Measurements from ENCODE around the gene HS6ST1. TPM values are rescaled to one million over a fixed set of nuclear protein-coding genes. Genes with fewer than 3 reads are reported as not detected.

HS6ST1 gene
- total RNA-seq, 1 donor from 2014 or later: 68.5 TPM

DNA sequence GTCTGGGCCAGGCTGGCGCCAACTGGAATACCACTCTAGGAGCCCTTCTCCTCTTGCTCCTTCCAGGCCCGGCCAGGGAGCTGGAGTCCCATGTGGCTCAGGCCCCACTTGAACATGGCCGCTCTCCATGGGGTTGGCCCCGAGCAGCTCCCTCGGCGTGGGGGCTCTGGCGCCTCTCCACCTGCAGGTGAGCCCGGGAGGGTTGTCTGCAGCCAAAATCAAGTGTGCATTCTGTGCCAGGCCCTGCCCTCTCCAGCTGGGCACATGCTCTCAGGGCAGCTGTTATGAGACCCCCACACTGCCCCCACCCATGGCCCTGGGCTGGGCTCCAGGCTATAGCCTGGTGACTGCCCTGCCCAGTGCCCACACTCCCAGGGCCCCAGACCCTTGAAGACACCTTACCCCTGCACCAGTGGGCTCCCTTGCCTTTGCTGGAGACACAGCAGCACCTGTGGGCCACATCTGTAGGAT, 45.8 kb upstream of the HS6ST1 start:
- TF ChIP-seq CTCF (IDR thresholded peaks at IDR 0.05) (no peak), POLR2A (IDR thresholded peaks at IDR 0.05) (no peak), POLR2AphosphoS5 (IDR thresholded peaks at IDR 0.05; ENCODE audit: insufficient read depth in 1 of 2, low read depth in 1 of 2) (no peak)
- Histone ChIP-seq H3K4me3 (no peak overlapping the region), H3K4me1 (peaks cover 28% of the 10 kb centered on the region), H3K27ac (no peak overlapping the region), H3K36me3 (no peaks in the 10 kb centered on the region), H3K9me3 (no peaks in the 10 kb centered on the region), H3K27me3 (no peaks in the 10 kb centered on the region)
- DNase-seq (ENCODE audit: extremely low spot score in 2 of 2): no peak
- intact Hi-C loops (cut with DNase I): no loop called here

- no peak for DNase-seq (ENCODE audit: extremely low spot score in 2 of 2)
- intact Hi-C loops (cut with DNase I): no loop called here
Measured at GRCh38 chr2:128363934-128364361, 45.3 kb upstream of the HS6ST1 start.

DNA sequence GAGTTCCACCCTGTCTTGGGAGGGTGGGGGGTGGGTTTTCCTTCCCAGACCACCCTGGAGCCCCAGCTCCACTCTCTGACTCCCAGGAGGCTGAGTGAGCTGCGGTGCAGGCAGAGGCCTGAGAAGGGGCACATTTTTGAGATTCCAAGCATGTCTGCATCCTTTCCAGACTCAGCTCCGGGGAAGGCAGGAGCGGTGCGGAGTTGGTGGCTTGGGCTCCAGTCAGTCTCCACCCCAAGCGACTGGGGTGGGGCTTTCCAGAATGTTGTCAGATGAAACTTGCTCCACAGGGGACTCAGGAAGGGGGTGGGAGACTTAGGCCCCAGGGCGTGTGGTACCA, 44.2 kb upstream of the HS6ST1 start:
- Histone ChIP-seq H3K27me3 (no peaks in the 10 kb centered on the region), H3K4me1 (peaks cover 15% of the 10 kb centered on the region), H3K27ac (peak overlapping the region; percentile 13), H3K9me3 (no peaks in the 10 kb centered on the region), H3K4me3 (no peak overlapping the region), H3K36me3 (no peaks in the 10 kb centered on the region)
- peak in 1 of 2 donors; percentile 23 for TF ChIP-seq POLR2AphosphoS5 (IDR thresholded peaks at IDR 0.05; ENCODE audit: insufficient read depth in 1 of 2, low read depth in 1 of 2)
- TF ChIP-seq CTCF (IDR thresholded peaks at IDR 0.05): no peak
- no peak for TF ChIP-seq POLR2A (IDR thresholded peaks at IDR 0.05)
- intact Hi-C loops (cut with DNase I): no loop called here
- no peak for DNase-seq (ENCODE audit: extremely low spot score in 2 of 2)

More at GRCh38 chr2:128363934-128364361, 45.3 kb upstream of the HS6ST1 start:
- Histone ChIP-seq H3K9me3 (no peaks in the 10 kb centered on the region), H3K27me3 (no peaks in the 10 kb centered on the region), H3K4me3 (no peak overlapping the region), H3K27ac (no peak overlapping the region), H3K4me1 (peaks cover 23% of the 10 kb centered on the region), H3K36me3 (no peaks in the 10 kb centered on the region)
- TF ChIP-seq POLR2AphosphoS5 (IDR thresholded peaks at IDR 0.05; ENCODE audit: insufficient read depth in 1 of 2, low read depth in 1 of 2) (no peak), POLR2A (IDR thresholded peaks at IDR 0.05) (no peak), CTCF (IDR thresholded peaks at IDR 0.05) (no peak)

- H3K4me3 ChIP-seq: no peak overlapping the region
- peaks cover 15% of the 10 kb centered on the region for H3K4me1 ChIP-seq
- H3K36me3 ChIP-seq: no peaks in the 10 kb centered on the region
- TF ChIP-seq POLR2AphosphoS5 (IDR thresholded peaks at IDR 0.05; ENCODE audit: insufficient read depth in 1 of 2, low read depth in 1 of 2) (no peak), POLR2A (IDR thresholded peaks at IDR 0.05) (no peak), CTCF (IDR thresholded peaks at IDR 0.05) (no peak)
- no peaks in the 10 kb centered on the region for H3K27me3 ChIP-seq
- H3K9me3 ChIP-seq: no peaks in the 10 kb centered on the region
- intact Hi-C loops (cut with DNase I): no loop called here
- peak overlapping the region; percentile 13 for H3K27ac ChIP-seq
- no peak for DNase-seq (ENCODE audit: extremely low spot score in 2 of 2)
Measured at GRCh38 chr2:128362176-128362888, 43.7 kb upstream of the HS6ST1 start.
